PC-9 (cell line): ENCODE measurements around the gene RIMS4. TPM values are rescaled to one million over a fixed set of nuclear protein-coding genes. Genes with fewer than 3 reads are reported as not detected.

Source experiments
- BruUV-seq: library from RNA; stranded (reverse); fragments of 400-500 nt; replicated peaks from 2 replicates; lab custom pipeline; 2021; lab: Mats Ljungman, UMichigan
- CTCF ChIA-PET: fragments of 300-600 bp; sonication (Branson Sonifier 250); formaldehyde crosslinking; loops from one replicate; lab custom pipeline; 2022; ENCODE audit warnings: antibody characterized with exemption; lab: Charles Lee
- POLR2A ChIA-PET: fragments of 300-600 bp; sonication (Branson Sonifier 250); formaldehyde crosslinking; loops from one replicate; lab custom pipeline; 2022; ENCODE audit warnings: antibody characterized with exemption; ENCODE audit not compliant: unreplicated experiment; lab: Charles Lee
- DNase-seq, 2 experiments: peaks; one replicate each; pipeline versions ENCODE4 v3.0.0 to v3.0.0-alpha.2; 2015 to 2022; ENCODE audit warnings: mixed read lengths in 1 of 2
- H2AFZ ChIP-seq: fragments of 200-600 bp; sonication (generic); 2 replicates; pipeline ENCODE4 v1.8.1; 2017; ENCODE audit warnings: antibody characterized with exemption
- H3F3A ChIP-seq: fragments of 200-600 bp; sonication (generic); 2 replicates; pipeline ENCODE4 v1.8.1; 2017; ENCODE audit warnings: antibody characterized with exemption, mild to moderate bottlenecking, low read depth; ENCODE audit not compliant: insufficient read depth
- H3K27ac ChIP-seq: fragments of 200-600 bp; sonication (generic); 2 replicates; pipeline ENCODE4 v1.6.1; 2016; ENCODE audit warnings: mixed run types
- H3K27me3 ChIP-seq: fragments of 200-600 bp; sonication (generic); 2 replicates; pipeline ENCODE4 v1.6.1; 2016; ENCODE audit warnings: low read depth, mixed run types; ENCODE audit not compliant: insufficient read depth
- H3K36me3 ChIP-seq: fragments of 200-600 bp; sonication (generic); 2 replicates; pipeline ENCODE4 v1.6.1; 2016; ENCODE audit warnings: low read depth, mixed run types
- H3K4me1 ChIP-seq: fragments of 200-600 bp; sonication (generic); replicated peaks from 2 replicates; pipeline ENCODE4 v1.6.1; 2016; ENCODE audit warnings: mixed run types; ENCODE audit not compliant: insufficient read depth
- H3K4me2 ChIP-seq: fragments of 200-600 bp; sonication (generic); 2 replicates; pipeline ENCODE4 v1.6.1; 2017; ENCODE audit warnings: mixed run types
- H3K4me3 ChIP-seq: fragments of 200-600 bp; sonication (generic); 2 replicates; pipeline ENCODE4 v1.6.1; 2016; ENCODE audit warnings: mixed run types
- H3K79me2 ChIP-seq: fragments of 200-600 bp; sonication (generic); 2 replicates; pipeline ENCODE4 v1.6.1; 2017; ENCODE audit warnings: low read depth, mixed run types
- H3K9me2 ChIP-seq: fragments of 200-600 bp; sonication (generic); 2 replicates; pipeline ENCODE4 v1.8.1; 2017; ENCODE audit warnings: mild to moderate bottlenecking; ENCODE audit not compliant: insufficient read depth
- H3K9me3 ChIP-seq: fragments of 200-600 bp; sonication (generic); 2 replicates; pipeline ENCODE4 v1.8.1; 2016; ENCODE audit warnings: low read depth; ENCODE audit not compliant: insufficient read depth
- H4K20me1 ChIP-seq: fragments of 200-600 bp; sonication (generic); 2 replicates; pipeline ENCODE4 v1.8.1; 2017; ENCODE audit not compliant: insufficient read depth
- CTCF ChIP-seq: fragments of 200-600 bp; sonication (generic); conservative IDR thresholded peaks from 2 replicates; pipeline ENCODE4 v1.6.1; 2017; ENCODE audit warnings: mixed run types, antibody characterized with exemption, mild to moderate bottlenecking, moderate library complexity
- EZH2 ChIP-seq: fragments of 200-600 bp; sonication (generic); IDR thresholded peaks from 2 replicates; pipeline ENCODE4 v1.8.0; 2017; ENCODE audit warnings: antibody characterized with exemption, low read depth
- intact Hi-C: fragments of 100-400 bp; cut with micrococcal nuclease; formaldehyde crosslinking; loops from one replicate; pipeline ENCODE4 v1.10.0; 2022; ENCODE audit not compliant: unreplicated experiment
- total RNA-seq: library from RNA; stranded (reverse); gene quantifications from 2 replicates; pipeline ENCODE4 v1.2.3, GENCODE V29; 2021

The RIMS4 gene
- total RNA-seq, 1 experiment from 2014 or later = 0.13 TPM

GRCh38 chr20:44771172-44771535, 39.2 kb downstream of the RIMS4 start:
- Histone ChIP-seq H3K27ac (no peak overlapping the region), H3K36me3 (no peaks in the 10 kb centered on the region), H3F3A (no peaks in the 10 kb centered on the region), H3K27me3 (peaks cover 99% of the 10 kb centered on the region), H4K20me1 (0 out of 2 replicates have a peak, but pooled peaks cover 4% of the 10 kb centered on the region), H3K9me3 (no peaks in the 10 kb centered on the region), H2AFZ (no peak overlapping the region), H3K4me1 (no peaks in the 10 kb centered on the region), H3K4me2 (no peak overlapping the region), H3K4me3 (no peak overlapping the region), H3K9me2 (no peaks in the 10 kb centered on the region), H3K79me2 (no peaks in the 10 kb centered on the region)
- no TSS peak for BruUV-seq
- intact Hi-C loops = no loop called here
- TF ChIP-seq CTCF (no peak), EZH2 (no peak)
- POLR2A ChIA-PET = no interaction called here
- no peak for DNase-seq
- CTCF ChIA-PET = no interaction called here

GRCh38 chr20:44770484-44771171, 39.7 kb downstream of the RIMS4 start:
- ChIA-PET CTCF (interaction anchor here (0.5 kb wide), 1 partner anchor 531 kb away, joined by 3 read pairs; no protein-coding TSS in a partner anchor), POLR2A (no interaction called here)

GRCh38 chr20:44769481-44769863, 40.9 kb downstream of the RIMS4 start:
- Histone ChIP-seq H2AFZ (no peak overlapping the region), H3F3A (no peaks in the 10 kb centered on the region), H3K27ac (no peak overlapping the region), H3K4me1 (no peaks in the 10 kb centered on the region; the same call in 1 of the 2 replicates), H3K4me2 (no peak overlapping the region), H3K79me2 (no peaks in the 10 kb centered on the region), H3K36me3 (no peaks in the 10 kb centered on the region), H3K4me3 (no peak overlapping the region), H3K9me3 (no peaks in the 10 kb centered on the region), H3K27me3 (peaks cover 94% of the 10 kb centered on the region), H3K9me2 (no peaks in the 10 kb centered on the region), H4K20me1 (0 out of 2 replicates have a peak, but pooled peaks cover 4% of the 10 kb centered on the region)
- CTCF ChIA-PET = no interaction called here
- TF ChIP-seq CTCF = no peak
- no peak for TF ChIP-seq EZH2
- POLR2A ChIA-PET = no interaction called here
- no TSS peak for BruUV-seq
- no peak for DNase-seq
- intact Hi-C loops = no loop called here

More at GRCh38 chr20:44770484-44771171, 39.7 kb downstream of the RIMS4 start:
- intact Hi-C loops = no loop called here
- Histone ChIP-seq H3K9me2 (no peaks in the 10 kb centered on the region), H2AFZ (no peak overlapping the region), H3K4me1 (no peaks in the 10 kb centered on the region; the same call in 1 of the 2 replicates), H3K36me3 (no peaks in the 10 kb centered on the region), H3K4me3 (no peak overlapping the region), H3K79me2 (no peaks in the 10 kb centered on the region), H3K27ac (no peak overlapping the region), H3K27me3 (peaks cover 94% of the 10 kb centered on the region), H3F3A (no peaks in the 10 kb centered on the region), H3K9me3 (no peaks in the 10 kb centered on the region), H3K4me2 (no peak overlapping the region), H4K20me1 (0 out of 2 replicates have a peak, but pooled peaks cover 4% of the 10 kb centered on the region)
- BruUV-seq = no TSS peak
- no peak for TF ChIP-seq CTCF
- no peak for TF ChIP-seq EZH2
- DNase-seq = no peak
